C4-2B (cell line): ENCODE results near the gene EPHB2.

Experiments used
- CTCF ChIP-seq: fragments of 450-650 bp; conservative IDR thresholded peaks from 2 replicates; pipeline ENCODE4 v1.5.1; 2017; ENCODE audit warnings: mild to moderate bottlenecking
- ZFX ChIP-seq: fragments of 450-650 bp; IDR thresholded peaks from 2 replicates; pipeline ENCODE4 v1.6.1; 2017

DNA sequence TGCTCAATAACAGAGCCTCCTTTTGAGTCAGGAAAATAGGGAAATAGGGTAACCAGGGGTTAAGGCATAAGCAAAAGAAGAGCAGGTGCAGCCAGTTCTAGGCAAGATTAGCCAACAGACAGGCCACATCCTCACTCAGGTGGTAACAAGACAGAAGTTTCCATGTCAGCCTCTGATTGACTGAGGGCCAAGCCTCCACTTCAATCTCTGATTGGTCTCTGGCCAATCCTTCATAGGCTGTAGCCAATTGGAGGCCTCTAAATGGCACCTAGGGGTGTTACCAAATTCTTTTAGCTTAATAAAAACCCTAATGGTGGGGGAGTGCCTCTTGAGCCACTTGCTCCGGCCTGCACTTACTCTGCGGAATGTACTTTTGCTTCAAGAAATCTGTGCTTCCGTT is 224.8 kb downstream of the EPHB2 start:
- TF ChIP-seq CTCF: no peak
- no peak for TF ChIP-seq ZFX
